ENCODE data around the gene SLC2A4RG.
"Not testable (repeated sequence)": the region's sequence is repeated elsewhere in the genome, so short reads cannot be mapped to it uniquely, and the experiment has no call there.

The SLC2A4RG gene

DNA sequence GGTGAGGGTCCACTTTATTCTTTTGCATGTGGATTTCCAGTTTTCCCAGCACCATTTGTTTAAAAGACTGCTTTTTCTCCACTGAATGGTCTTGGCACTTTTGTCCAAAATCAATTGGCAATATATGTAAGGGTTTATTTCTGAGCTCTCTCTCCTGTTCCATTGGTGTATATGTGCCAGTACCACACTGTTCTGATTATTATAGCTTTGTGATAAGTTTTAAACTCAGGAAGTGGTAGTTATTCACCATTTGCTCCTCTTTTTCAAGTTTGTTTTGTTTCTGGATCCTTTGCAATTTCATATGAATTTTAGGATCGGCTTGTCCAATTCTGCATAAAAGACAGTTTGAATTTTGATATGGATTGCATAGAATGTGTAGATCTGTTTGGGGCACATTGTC is 27.4 kb upstream of the SLC2A4RG start:
- in situ Hi-C loops (cut with MboI; ENCODE audit: low sequenced_read_pairs): no loop called here

DNA sequence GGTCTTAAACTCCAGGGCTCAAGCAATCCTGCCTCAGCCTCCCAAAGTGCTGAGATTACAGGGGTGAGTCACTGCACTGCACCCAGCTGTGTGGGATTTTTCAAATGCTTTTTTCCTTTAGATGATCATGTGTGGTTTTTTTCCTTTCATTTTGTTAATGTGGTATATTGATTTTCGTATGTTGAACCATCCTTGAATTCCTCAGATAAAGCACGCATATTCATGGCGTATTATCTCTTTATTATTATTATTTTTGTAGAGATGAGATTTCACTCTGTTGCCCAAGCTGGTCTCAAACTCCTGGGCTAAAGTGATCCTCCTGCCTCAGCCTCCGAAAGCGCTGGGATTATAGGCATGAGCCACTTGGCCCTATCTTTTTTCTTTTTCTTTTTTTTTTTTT is 24.7 kb upstream of the SLC2A4RG start:
- in situ Hi-C loops (cut with MboI; ENCODE audit: low sequenced_read_pairs): no loop called here

DNA sequence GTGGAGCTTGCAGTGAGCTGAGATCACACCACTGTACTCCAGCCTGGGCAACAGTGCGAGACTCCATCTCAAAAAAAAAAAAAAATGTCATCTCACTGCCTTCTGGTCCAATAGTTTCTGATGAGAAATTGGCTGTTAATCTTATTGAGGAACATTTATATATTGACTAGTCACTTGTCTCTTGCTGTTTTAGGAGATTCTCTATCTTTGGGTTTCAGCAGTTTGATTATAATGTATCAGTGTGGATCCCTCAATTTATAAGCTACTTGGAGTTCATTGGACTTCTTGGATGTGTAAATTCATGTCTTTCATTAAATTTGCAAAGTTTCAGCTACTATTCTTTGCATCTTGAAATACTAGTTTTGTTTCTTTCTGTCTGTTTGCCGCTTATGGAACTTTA is 20.6 kb upstream of the SLC2A4RG start:
- in situ Hi-C loops (cut with MboI; ENCODE audit: low sequenced_read_pairs): no loop called here

GRCh38 chr20:63722967-63723622 is 16.5 kb upstream of the SLC2A4RG start:
- in situ Hi-C loops (cut with MboI; ENCODE audit: low sequenced_read_pairs): not testable (repeated sequence)

GRCh38 chr20:63730189-63730733 is 9.3 kb upstream of the SLC2A4RG start:
- in situ Hi-C loops (cut with MboI; ENCODE audit: low sequenced_read_pairs): not testable (repeated sequence)

DNA sequence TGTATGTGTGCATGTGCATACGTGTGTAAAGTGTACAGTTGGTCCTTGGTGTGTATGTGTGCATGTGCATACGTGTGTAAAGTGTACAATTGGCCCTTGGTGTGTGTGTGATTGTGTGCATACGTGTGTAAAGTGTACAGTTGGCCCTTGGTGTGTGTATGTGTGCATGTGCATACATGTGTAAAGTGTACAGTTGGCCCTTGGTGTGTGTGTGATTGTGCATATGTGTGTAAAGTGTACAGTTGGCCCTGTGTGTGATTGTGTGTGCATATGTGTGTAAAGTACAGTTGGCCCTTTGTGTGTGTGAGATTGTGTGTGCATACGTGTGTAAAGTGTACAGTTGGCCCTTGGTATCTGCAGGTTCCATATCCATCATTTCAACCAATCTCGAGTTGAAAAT is 8.2 kb upstream of the SLC2A4RG start:
- in situ Hi-C loops (cut with MboI; ENCODE audit: low sequenced_read_pairs): no loop called here

- in situ Hi-C loops (cut with MboI; ENCODE audit: low sequenced_read_pairs): no loop called here
These were observed 7.2 kb upstream of the SLC2A4RG start for GRCh38 chr20:63732118-63733095.

- in situ Hi-C loops (cut with MboI; ENCODE audit: low sequenced_read_pairs): no loop called here
These were observed 6.5 kb upstream of the SLC2A4RG start for GRCh38 chr20:63733117-63733516.

DNA sequence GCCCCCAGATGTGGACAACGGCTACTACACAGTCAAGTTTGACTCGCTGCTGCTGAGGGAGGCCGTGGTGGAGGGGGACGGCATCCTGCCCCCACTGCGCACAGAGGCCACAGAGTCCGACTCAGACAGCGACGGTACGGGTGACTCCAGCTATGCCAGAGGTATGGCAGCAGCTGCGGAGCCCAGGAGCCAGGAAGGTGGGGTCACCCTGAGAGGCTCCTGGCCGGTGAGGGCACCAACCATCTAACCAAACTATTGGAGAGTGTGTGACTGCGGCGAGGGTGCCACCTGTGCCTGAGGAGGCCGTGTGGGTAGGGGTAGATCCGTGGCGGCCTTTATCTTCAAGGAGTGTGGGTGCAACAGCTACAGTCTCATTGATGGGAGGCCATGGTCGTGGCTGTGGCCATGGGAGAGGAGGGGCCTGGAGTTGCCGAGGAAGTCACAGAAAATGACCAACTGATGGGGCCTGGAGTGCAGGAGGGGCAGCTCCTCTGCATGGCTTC is 5.9 kb upstream of the SLC2A4RG start:
- in situ Hi-C loops (cut with MboI; ENCODE audit: low sequenced_read_pairs): no loop called here

DNA sequence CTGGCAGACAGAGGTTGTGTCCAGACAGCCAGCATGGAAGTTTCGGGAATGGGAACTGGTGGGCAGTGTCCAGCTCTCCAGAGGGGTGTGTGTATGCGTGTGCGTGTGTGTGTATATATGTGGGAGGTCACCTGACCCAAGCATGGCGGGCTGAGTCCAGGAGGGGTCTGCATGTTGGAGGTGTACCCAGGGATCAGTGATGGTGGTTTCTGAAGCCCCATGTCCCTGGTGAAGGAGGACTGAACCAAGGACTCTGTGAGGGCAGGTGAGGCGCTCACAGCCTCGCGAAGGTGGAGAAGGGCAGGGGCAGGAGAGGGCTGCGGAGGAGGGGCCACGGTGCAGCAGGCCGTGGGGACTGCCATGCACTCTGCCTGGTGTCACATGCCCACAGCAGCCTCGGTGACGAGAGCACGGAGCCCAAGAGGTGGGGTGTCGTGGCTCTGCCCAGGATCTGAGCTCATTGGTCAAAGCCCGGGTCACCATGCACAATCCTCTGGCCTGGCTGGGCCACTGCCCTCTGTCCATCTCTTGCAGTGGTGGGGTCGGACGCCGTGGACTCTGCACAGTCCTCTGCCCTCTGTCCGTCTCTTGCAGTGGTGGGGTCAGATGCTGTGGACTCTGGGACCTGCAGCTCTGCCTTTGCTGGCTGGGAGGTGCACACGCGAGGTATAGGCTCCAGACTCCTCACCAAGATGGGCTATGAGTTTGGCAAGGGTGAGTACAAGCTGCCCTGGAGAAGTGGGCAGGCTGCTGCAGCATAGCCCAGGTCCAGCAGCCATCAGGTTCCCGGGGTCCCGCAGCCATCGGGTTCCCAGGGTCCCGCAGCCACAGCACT is 5.2 kb upstream of the SLC2A4RG start:
- in situ Hi-C loops (cut with MboI; ENCODE audit: low sequenced_read_pairs): no loop called here

DNA sequence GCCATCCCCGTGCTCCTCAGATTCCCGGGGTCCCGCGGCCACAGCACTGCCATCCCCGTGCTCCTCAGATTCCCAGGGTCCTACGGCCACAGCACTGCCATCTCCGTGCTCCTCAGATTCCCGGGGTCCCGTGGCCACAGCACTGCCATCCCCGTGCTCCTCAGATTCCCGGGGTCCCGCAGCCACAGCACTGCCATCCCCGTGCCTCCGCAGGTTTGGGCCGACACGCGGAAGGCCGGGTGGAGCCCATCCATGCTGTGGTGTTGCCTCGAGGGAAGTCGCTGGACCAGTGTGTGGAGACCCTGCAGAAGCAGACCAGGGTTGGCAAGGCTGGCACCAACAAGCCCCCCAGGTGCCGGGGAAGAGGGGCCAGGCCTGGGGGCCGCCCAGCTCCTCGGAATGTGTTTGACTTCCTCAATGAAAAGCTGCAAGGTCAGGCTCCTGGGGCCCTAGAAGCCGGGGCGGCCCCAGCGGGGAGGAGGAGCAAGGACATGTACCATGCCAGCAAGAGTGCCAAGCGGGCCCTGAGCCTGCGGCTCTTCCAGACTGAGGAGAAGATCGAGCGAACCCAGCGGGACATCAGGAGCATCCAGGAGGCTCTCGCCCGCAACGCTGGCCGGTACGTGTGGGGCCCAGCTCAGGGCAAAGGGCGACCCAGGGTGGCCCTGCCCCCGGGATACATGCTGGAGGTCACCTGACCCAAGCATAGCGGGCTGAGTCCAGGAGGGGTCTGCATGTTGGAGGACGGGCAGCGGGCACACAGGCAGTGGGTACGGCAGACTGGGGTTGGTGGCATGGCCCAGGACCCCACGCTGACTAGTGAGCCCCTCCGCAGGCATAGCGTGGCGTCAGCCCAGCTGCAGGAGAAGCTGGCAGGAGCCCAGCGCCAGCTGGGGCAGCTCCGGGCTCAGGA is 4.4 kb upstream of the SLC2A4RG start:
- in situ Hi-C loops (cut with MboI; ENCODE audit: low sequenced_read_pairs): no loop called here

DNA sequence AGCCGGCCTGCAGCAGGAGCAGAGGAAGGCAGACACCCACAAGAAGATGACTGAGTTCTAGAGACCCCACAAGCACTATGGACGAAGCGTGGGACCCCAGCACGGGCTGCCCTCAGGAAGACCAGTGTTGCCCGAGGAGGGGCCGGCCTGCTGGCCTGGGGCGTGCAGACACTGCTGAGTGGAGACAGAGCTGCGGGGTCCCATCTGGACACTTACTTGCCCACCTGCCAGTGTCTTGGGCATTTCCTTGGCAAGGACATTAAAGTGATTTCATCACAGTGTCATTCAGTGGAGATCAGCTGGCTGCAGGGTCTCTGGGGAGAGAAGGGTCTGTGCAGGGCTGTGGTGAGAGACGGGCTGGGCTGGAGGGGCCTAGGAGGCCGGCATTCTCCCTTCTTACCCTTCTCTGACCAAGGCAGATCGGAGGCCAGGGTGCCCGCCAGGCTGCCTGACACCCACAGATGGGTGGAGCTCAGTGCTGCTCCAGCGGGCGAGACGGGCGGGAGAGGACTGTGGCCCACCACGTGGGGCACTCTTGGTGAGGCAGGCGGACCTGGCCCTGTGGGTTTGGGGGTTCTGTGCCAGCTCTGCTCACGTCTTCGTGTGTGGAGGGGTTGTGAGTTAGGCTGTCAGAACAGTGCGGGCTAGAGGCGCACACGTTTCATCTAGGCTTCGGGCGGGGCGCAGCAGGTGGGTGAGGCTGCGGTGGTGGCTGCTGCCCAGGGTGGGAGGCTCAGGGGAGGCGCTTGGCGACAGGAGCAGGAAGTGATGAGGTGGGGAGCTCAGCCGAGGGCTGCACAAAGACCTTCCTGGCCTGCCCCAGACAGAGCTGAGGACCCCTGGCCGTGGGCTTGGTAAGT is 3.5 kb upstream of the SLC2A4RG start, which contains the start of gene LIME1:
TSS of gene LIME1 (plus strand) at position 806 of the 860 bp plus-strand sequence. CDS start 886 bp downstream, outside the sequence.
- in situ Hi-C loops (cut with MboI; ENCODE audit: low sequenced_read_pairs): no loop called here

DNA sequence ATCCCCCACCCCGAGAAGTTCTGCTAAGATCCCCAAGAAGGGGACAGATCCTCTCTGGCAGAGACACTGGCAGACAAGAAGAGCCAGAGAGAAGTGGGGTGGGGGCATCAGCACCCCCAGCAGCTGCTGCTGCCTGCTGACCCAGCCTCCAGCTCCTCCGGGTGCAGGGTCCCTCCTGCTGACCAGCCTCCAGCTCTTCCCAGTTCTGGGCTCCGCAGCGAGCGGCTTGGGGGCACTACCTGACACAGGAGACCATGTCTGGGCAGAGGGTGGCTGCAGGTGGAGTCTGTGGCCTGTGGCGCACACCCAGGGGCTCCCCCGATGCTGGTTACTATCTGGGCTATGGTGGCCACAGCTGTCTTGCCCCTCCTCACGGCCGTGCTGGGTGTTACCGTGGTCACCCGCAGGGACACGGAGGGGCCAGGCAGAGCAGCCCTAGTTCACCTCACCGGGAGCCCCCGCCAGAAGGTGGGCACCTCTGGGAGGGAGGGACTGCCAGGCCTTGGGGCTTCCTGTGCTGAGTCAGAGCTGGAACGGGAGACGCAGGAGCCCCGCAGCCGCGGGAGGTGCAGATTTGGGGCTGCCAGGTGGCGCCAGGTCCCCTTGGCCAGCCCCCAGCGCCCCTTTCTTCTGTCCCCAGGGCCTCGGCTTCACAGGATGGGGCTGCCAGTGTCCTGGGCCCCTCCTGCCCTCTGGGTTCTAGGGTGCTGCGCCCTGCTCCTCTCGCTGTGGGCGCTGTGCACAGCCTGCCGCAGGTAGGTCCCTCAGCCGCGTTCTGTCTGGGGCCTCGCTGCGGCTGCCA is 2.5 kb upstream of the SLC2A4RG start:
- in situ Hi-C loops (cut with MboI; ENCODE audit: low sequenced_read_pairs): no loop called here

GRCh38 chr20:63737695-63737944 is 2.0 kb upstream of the SLC2A4RG start:
- in situ Hi-C loops (cut with MboI; ENCODE audit: low sequenced_read_pairs): no loop called here

- in situ Hi-C loops (cut with MboI; ENCODE audit: low sequenced_read_pairs): no loop called here
These were observed 1.5 kb upstream of the SLC2A4RG start for GRCh38 chr20:63737945-63738686.

- in situ Hi-C loops (cut with MboI; ENCODE audit: low sequenced_read_pairs): no loop called here
These were observed 868 bp upstream of the SLC2A4RG start for GRCh38 chr20:63738687-63739129.

- in situ Hi-C loops (cut with MboI; ENCODE audit: low sequenced_read_pairs): no loop called here
These were observed 572 bp downstream of the SLC2A4RG start for GRCh38 chr20:63740070-63740626.

Measured in hTERT RPE-1 (cell line).